Calu3 (cell line): ENCODE data around the gene ALG2. TPM values are rescaled to one million over a fixed set of nuclear protein-coding genes. Genes with fewer than 3 reads are reported as not detected.

Source experiments
- BruUV-seq: library from RNA; stranded (reverse); fragments of 400-500 nt; replicated peaks from 2 replicates; lab custom pipeline; 2021; lab: Mats Ljungman, UMichigan
- CTCF ChIA-PET: fragments of 300-600 bp; sonication (Branson Sonifier 250); formaldehyde crosslinking; loops from one replicate; lab custom pipeline; 2022; ENCODE audit warnings: antibody characterized with exemption; lab: Charles Lee
- DNase-seq: peaks from one replicate; pipeline ENCODE4 v3.0.0; 2022
- H3K27ac Mint-ChIP-seq: one replicate; pipeline ENCODE4 v1.8.0; 2022; ENCODE audit warnings: mixed read lengths; ENCODE audit not compliant: unreplicated experiment
- H3K27me3 Mint-ChIP-seq: one replicate; pipeline ENCODE4 v1.8.0; 2022; ENCODE audit warnings: mixed read lengths; ENCODE audit not compliant: unreplicated experiment
- H3K36me3 Mint-ChIP-seq: one replicate; pipeline ENCODE4 v1.8.0; 2022; ENCODE audit warnings: mild to moderate bottlenecking, moderate library complexity, mixed read lengths; ENCODE audit not compliant: insufficient read depth, unreplicated experiment
- H3K4me1 Mint-ChIP-seq: one replicate; pipeline ENCODE4 v1.8.0; 2022; ENCODE audit warnings: mild to moderate bottlenecking, low read depth, mixed read lengths; ENCODE audit not compliant: unreplicated experiment
- H3K4me3 Mint-ChIP-seq: one replicate; pipeline ENCODE4 v1.8.0; 2022; ENCODE audit warnings: mild to moderate bottlenecking, low read depth, moderate library complexity, mixed read lengths; ENCODE audit not compliant: unreplicated experiment
- H3K9me3 Mint-ChIP-seq: one replicate; pipeline ENCODE4 v1.8.0; 2022; ENCODE audit warnings: low read depth, mixed read lengths; ENCODE audit not compliant: unreplicated experiment
- intact Hi-C: fragments of 100-400 bp; cut with micrococcal nuclease; formaldehyde crosslinking; loops from one replicate; pipeline ENCODE4 v1.10.0; 2022; ENCODE audit not compliant: unreplicated experiment
- total RNA-seq: library from RNA; stranded (reverse); gene quantifications from 2 replicates; pipeline ENCODE4 v1.2.3, GENCODE V29; 2022
- TF ChIP-seq, protein P1 (sequence below): fragments of 200-600 bp; IDR thresholded peaks from one replicate; pipeline ENCODE4 v1.8.0; 2022; ENCODE audit warnings: antibody characterized with exemption; ENCODE audit not compliant: unreplicated experiment

Gene ALG2
- total RNA-seq, 1 experiment from 2014 or later: 27.1 TPM

- no peaks in the 10 kb centered on the region for H3K27me3 Mint-ChIP-seq
- BruUV-seq: no TSS peak
- H3K36me3 Mint-ChIP-seq: no peaks in the 10 kb centered on the region
- TF ChIP-seq, protein P1, sequence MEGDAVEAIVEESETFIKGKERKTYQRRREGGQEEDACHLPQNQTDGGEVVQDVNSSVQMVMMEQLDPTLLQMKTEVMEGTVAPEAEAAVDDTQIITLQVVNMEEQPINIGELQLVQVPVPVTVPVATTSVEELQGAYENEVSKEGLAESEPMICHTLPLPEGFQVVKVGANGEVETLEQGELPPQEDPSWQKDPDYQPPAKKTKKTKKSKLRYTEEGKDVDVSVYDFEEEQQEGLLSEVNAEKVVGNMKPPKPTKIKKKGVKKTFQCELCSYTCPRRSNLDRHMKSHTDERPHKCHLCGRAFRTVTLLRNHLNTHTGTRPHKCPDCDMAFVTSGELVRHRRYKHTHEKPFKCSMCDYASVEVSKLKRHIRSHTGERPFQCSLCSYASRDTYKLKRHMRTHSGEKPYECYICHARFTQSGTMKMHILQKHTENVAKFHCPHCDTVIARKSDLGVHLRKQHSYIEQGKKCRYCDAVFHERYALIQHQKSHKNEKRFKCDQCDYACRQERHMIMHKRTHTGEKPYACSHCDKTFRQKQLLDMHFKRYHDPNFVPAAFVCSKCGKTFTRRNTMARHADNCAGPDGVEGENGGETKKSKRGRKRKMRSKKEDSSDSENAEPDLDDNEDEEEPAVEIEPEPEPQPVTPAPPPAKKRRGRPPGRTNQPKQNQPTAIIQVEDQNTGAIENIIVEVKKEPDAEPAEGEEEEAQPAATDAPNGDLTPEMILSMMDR: no peak
- H3K4me3 Mint-ChIP-seq: no peak overlapping the region
- H3K4me1 Mint-ChIP-seq: peaks cover 8% of the 10 kb centered on the region
- H3K27ac Mint-ChIP-seq: no peak overlapping the region
- DNase-seq: no peak
- H3K9me3 Mint-ChIP-seq: no peaks in the 10 kb centered on the region
- intact Hi-C loops: no loop called here
- CTCF ChIA-PET: no interaction called here
Measured at GRCh38 chr9:99180662-99181061, 41.1 kb downstream of the ALG2 start.

DNA sequence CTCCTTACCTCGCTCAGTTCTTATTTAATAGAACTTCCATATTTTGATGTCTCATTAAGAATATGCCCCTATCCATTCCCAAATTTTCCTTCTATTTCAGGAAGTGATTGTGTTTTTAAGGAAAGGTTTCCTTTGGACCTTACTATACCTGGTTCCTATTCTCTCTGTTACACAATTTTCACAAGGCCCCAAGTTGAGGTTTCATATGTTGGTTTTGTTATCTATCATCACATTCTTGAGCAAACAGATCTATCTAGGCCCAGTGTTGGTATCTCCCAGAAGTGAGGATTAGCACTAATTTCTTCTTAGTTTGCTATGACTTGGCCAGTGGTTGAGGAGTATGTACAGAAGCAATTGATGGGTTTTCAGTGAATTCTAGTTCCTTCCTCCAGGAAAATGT lies 41.5 kb downstream of the ALG2 start:
- Mint-ChIP-seq H3K9me3 (no peaks in the 10 kb centered on the region), H3K4me1 (peaks cover 8% of the 10 kb centered on the region), H3K36me3 (no peaks in the 10 kb centered on the region), H3K27ac (no peak overlapping the region), H3K4me3 (no peak overlapping the region), H3K27me3 (no peaks in the 10 kb centered on the region)
- CTCF ChIA-PET: no interaction called here
- intact Hi-C loops: no loop called here
- no TSS peak for BruUV-seq
- TF ChIP-seq, protein P1: no peak
- no peak for DNase-seq

DNA sequence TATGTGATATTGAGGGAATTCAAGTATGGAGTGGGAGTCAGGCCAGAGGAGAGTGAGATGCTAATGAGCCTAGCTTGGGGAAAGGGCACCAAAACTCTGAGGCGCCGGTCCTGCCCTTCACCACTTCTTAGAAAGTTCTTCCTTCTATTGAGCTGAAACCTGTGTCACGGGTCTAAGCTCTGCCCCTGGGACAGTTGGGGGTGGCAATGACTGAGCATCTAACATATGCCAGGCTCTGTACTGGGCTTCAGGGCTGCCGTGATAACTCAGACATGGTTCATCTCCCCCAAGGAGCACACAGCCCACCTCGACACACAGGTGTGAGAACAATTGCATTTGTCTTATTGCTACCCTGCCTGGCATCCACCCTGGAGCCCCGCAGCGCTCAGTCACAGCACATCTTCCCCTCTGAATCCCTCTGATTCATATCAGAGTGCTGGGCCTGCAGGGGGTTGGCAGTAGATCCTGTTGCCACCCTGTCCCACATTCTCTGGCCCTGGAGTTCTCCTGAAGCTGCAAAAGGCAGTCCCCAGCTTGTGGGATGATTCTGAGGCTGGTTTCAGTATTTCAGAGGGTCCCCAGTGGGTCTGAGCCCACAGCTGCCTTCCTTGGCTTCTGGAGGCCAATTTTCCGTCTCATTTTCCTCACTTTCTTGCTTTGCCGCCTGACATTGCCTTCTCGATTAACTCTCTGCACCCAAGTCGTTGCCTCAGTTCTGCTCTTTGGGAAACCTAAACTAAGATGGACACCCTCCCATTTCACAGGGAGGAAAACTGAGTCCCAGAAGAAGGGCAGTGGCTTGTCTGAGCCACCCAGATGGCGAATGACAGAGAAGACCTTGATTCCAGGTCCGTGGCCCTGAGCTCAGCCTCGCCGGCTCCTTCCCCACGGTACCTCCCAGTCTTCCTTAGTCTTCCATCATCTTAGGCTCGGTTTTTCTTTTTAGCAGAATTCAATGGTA lies 42.5 kb downstream of the ALG2 start:
- BruUV-seq: no TSS peak
- H3K4me3 Mint-ChIP-seq: no peak overlapping the region
- no peaks in the 10 kb centered on the region for H3K9me3 Mint-ChIP-seq
- no peaks in the 10 kb centered on the region for H3K27me3 Mint-ChIP-seq
- no peak for DNase-seq
- TF ChIP-seq, protein P1: no peak
- no peak overlapping the region for H3K27ac Mint-ChIP-seq
- intact Hi-C loops: no loop called here
- H3K36me3 Mint-ChIP-seq: no peaks in the 10 kb centered on the region
- CTCF ChIA-PET: no interaction called here
- H3K4me1 Mint-ChIP-seq: peaks cover 6% of the 10 kb centered on the region

DNA sequence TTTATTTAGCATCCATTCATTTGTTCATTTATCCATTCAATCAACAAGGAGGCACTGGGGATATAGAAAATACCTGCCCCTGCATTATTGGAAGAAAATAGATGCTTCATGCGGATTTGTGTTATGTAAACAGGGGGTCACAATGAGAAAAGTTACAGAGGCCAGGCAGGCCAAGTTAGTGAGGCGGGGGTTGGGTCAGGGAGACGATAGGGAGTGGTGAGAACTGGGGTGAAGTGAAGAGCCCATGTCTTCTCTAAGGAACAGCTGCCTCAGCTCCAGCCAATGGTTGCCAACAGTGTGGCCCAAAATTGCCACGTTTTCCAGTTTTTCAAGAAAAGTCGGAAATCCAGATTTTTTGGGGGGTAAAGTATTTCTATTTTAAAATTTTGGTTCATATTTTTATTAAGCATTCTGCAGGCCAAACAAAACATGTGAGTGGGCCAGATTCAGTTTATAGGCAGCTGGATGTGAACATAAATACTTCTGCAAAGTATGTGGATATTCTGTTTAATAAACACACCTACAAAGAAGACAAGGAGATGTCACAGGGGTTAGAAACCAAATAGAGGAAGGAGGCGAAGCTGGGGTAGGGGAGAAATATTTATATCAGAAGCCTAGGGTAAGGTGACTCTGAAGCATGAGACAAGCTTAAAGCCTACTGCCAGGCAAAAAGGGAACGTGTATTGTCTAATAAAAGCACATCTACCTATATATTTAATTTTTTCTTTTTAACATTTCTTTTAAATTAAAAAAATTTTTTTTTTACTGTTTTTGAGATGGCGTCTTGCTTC lies 44.0 kb downstream of the ALG2 start:
- TF ChIP-seq, protein P1: no peak
- no peak overlapping the region for H3K4me3 Mint-ChIP-seq
- H3K27ac Mint-ChIP-seq: no peak overlapping the region
- no peaks in the 10 kb centered on the region for H3K27me3 Mint-ChIP-seq
- H3K9me3 Mint-ChIP-seq: no peaks in the 10 kb centered on the region
- BruUV-seq: no TSS peak
- CTCF ChIA-PET: interaction anchor here (0.6 kb wide), 1 partner anchor 275 kb away, joined by 3 read pairs; no protein-coding TSS in a partner anchor
- DNase-seq: no peak
- intact Hi-C loops: no loop called here
- H3K36me3 Mint-ChIP-seq: no peaks in the 10 kb centered on the region
- H3K4me1 Mint-ChIP-seq: peaks cover 16% of the 10 kb centered on the region
